Measurements from ENCODE around the gene SMIM14. TPM values are rescaled to one million over a fixed set of nuclear protein-coding genes. Genes with fewer than 3 reads are reported as not detected.
"Not testable (repeated sequence)": the region's sequence is repeated elsewhere in the genome, so short reads cannot be mapped to it uniquely, and the experiment has no call there.

The SMIM14 gene
- total and polyA plus RNA-seq, 9 of the 15 experiments (the other 6 are each of a cell fraction or from before 2014, with no cell fraction given), result 0.98 to 3.7 (median 2.2) TPM

GRCh38 chr4:39657465-39657864, 18.8 kb upstream of the SMIM14 start (continued):
- TF ChIP-seq CHD7 (IDR thresholded peaks at IDR 0.05; ENCODE audit: low read depth, low read length), result no peak

DNA sequence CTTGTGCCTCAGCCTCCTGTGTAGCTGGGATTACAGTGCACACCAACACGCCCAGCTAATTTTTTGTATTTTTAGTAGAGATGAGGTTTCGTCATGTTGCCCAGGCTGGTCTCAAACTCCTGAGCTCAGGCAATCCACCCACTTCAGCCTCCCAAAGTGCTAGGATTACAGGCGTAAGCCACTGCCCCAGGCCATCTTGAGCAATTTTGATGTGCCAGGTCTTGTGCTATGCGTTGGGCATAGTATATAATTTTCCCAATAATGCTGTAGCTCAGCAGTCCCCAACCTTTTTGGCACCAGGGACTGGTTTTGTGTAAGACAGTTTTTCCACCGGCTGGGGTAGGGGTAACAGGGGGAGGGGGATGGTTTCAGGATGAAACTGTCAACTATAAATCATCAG, 18.0 kb upstream of the SMIM14 start:
- in situ Hi-C loops (cut with MboI); intact Hi-C loops (cut with micrococcal nuclease); H3K36me3 ChIP-seq (ENCODE audit: control insufficient read depth, insufficient read depth, low read length); H3K9ac ChIP-seq (ENCODE audit: insufficient read depth in 1 of 2, low read depth in 2 of 2, low read length in 2 of 2); H3K4me3 ChIP-seq; ATAC-seq; FAIRE-seq; H2AFZ ChIP-seq (ENCODE audit: low read depth, low read length); H4K20me1 ChIP-seq (replicated peaks; ENCODE audit: control insufficient read depth, insufficient read depth, low read length); CTCF ChIA-PET (ENCODE audit: low intra/inter-chr PET ratio); DNase-seq (ENCODE audit: extremely low read depth in 1 of 4, low spot score in 3 of 4); H3K27me3 ChIP-seq (ENCODE audit: control insufficient read depth in 2 of 2, insufficient read depth in 2 of 2, low read length in 2 of 2); H3K9me1 ChIP-seq (ENCODE audit: control insufficient read depth, insufficient read depth, low read length); H3K9me3 ChIP-seq (replicated peaks; ENCODE audit: control insufficient read depth, insufficient read depth, low read depth, low read length); BruUV-seq (replicated peaks); H3K27ac ChIP-seq (ENCODE audit: extremely low read depth, low read depth, low read length); H3K79me2 ChIP-seq (ENCODE audit: control insufficient read depth, insufficient read depth, low read length); H3K4me1 ChIP-seq (replicated peaks in 1 of 2; ENCODE audit: control insufficient read depth in 2 of 2, insufficient read depth in 2 of 2, low read length in 2 of 2); H3K4me2 ChIP-seq (ENCODE audit: insufficient read depth, low read length): not testable (repeated sequence)
- POLR2A ChIA-PET, result interaction anchor here (1.6 kb wide), 1 partner anchor 18 kb away, joined by 5 read pairs; the partner anchor contains the start of gene SMIM14
- 53% methylated on average over 5 of the region's 5 CpGs for WGBS (ENCODE audit: insufficient coverage, low coverage, missing lambda C conversion rate)

All from K562 (cell line).